GM19035 (cell line): Measurements from ENCODE around the gene KAT6B.

Experiments
- ATAC-seq: cut with Tn5 transposase; IDR thresholded peaks from one replicate; pipeline ENCODE4 v1.9.1; 2021; ENCODE audit not compliant: unreplicated experiment

The KAT6B gene

DNA sequence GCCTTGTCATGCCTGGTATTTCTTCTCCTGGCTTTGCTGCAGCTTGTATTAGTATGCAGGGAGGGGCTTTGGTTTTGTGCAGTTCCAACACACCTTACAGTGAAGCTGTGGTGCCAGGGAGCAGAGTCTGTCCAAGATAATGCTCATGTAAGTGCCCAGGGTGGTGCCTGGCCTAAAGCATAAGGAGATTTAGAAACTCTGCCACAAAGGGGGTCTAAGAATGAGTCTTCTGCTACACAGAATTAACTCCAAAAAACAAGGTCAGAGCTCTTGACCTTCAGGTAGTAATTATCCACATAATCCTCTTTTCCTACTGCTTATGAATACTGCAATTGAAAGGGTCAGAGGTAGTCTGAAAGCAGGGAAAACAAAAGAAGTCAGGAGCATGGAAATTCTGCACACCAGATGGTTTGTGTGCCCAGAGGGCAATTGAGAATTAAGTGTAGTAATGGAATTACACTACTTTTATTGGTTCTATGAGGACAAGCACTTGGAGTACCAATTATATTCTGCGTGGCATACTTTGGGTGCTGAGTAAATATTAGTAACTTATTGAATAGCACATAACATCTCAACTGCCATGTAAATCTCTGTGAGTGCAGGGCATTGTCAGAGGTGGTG is 121.5 kb downstream of the KAT6B start:
- ATAC-seq: no peak

DNA sequence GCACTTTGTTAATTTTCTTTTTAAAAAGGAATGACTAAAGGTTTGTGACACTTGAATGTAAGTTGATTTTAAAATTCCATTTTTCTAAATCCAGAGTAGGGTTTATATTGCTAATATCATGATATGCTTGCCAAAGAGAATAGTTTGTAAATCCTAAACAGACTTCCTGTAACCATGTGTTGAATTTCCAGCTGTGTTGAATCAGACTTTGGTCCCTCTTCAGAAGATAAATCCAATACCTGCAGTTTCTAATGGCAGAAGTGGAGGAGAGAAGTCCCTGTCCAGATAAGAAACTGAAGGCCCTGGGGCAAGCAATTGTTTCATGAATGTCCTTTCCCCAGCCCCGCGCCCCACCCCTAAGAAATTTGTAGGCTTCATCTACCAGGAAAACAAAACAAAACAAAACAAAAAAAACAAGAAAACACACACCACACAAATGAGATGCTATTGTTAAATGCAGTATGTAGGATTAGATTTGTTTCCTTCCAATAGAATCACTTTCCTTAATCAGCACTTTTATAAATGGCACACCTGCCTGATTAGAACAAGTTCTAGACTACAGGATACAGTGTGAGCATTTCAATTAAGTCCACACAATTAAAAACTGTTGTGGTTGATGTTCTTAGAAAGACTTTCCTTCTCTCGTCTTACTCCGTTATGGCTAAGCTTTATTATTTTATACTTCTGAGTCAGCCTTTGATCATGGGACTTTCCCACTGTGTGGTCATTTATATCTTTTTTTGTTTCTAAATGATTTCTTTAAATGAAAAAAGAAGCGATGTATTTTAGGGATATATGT is 122.8 kb downstream of the KAT6B start:
- no peak for ATAC-seq

DNA sequence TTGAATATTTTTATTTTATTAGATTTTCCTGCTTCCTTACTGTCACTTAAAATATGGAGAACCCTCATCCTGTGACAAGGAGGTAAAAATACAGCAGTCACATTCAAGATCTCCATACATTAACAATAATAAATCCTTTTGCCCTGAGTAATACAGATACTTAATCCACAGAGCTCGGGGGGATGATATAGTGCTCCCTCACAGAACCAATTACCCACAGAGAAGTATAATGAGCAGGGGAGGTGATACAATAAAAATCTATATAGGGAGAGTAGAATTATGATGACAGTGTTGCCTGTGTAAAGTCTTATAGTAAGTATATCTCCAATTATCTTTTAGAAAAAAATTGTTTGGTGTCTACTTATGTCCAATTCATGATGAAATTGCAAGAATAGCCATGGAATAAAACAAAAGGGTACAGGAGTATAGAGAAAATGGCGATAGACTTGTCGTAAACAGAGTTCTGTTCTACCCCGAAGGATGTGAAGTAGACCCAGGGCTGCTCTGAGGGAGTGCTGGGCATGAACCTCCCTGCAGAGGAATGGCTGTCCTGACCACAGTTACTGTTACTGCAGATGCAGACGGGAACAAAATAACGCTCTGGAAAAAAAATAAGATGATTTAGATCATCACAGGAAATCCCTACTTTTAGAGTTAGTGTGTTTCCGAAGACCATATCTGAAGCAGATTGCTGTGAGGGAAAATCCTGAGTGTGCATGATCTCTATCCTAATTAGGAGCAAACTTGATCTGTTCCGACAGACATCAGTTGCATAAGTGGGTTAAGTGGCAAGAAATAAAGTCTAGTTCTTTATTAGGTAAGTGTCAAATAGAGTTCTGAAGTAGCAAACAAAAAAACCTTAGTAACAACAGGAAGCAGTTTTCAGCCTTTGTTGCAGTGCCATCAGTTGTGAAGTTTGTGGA is 123.7 kb downstream of the KAT6B start:
- no peak for ATAC-seq

DNA sequence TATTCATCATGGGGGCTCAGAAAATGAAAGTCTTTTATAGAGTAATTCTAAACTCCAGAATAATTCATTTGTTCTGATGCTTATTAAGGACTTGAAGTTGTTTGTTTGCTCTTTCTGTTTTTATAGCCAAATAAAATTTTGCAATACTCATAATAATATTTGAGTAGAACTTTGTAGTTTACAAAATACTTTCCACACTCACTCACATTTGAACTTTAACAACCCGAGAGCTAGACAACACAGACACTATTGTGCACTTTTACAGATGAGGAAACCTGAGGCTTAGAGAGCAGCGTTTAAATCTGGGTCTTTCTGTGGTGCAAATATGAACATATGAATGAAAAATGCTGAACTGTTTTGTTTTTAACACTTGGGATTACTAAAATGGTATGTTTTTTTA is 126.8 kb downstream of the KAT6B start:
- no peak for ATAC-seq

DNA sequence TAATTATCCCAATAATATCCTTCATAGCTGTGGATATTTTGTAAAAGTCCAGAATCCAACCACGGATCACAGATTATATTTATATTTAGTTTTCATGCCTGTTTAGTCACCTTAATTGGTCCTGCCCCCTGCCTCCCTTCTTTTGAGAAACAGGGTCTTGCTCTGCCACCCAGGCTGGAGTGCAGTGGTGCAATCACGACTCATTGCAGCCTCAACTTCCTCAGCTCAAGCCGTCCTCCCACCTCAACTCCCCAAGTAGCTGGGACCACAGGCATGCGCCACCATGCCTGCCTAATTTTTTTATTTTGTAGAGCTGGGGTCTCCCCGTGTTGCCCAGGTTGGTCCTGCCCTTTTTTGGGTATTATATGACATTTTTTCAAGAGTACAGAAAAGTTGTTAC is 129.4 kb downstream of the KAT6B start:
- ATAC-seq: no peak

DNA sequence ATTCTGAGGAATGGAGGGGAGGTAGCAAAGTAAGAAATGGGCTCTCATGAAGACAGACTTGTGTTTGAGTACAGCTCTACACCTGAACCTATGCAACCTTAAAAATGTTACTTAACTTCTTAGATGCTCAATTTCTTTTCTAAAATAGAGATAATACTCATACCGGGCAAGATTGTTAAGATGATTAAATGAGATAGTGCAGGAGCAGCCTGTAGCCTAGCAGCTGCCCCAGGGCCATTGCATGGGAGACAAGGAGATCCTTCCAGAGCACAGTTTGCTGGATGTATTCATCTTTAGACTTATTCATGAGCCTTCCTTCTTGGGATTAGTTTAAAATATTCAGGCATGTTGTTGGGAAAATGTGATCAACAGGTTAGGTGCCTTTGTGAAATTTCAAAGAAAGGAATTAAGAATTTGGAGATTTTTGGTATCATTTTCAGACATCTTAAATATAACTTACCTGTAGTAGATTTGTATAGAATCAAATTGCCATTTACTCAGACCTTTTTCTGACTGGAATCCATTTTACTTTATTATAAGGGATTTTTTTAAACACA is 130.2 kb downstream of the KAT6B start:
- ATAC-seq: no peak

DNA sequence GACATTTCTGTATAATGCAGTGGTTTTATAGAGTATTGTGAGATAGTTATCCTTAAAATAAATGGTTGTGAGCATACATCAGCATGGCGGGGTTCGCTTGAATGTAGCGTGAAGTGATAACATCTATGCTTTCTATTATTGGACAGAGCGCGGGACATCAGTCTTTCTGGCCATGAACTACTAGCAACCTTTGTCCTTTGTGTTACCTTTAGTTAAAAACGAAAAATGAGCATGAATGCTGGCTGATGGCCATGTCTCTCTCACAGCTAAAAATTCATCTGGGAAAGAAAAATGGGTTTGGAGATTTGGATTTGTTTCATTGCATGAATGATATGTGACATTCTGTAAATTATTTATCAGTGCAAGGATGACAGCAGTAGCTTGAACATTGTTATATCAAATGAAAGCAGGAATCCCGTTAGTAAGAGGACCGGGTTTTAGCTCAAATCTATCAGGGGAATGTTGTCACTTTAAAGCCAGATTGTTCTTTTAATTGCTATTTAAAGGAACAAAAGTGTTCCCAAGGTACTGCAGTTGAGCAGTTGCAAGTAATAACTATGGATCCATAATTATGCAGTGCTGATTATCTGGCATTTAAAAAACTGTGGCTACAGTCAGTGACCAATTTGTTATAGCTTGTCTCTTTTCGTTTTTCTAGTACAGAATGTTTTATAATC is 131.0 kb downstream of the KAT6B start:
- no peak for ATAC-seq

DNA sequence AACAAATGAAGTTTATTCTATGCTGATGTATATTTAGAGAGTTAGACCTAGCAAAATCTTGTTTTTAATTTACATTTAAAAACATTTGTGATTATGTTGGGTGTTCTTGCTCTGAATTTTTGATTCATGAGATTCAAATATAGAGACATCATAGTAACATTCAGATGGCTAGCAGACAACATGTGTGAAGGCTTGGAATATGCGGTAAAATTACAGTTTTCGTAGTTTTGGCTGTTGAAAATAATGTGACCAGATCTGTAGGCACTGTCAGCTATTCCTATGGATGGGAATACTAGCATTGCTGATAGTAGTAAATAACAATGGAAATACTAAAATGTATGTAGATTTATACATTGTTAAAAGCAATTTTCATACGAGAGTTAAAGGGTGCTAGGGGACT is 131.9 kb downstream of the KAT6B start:
- no peak for ATAC-seq

DNA sequence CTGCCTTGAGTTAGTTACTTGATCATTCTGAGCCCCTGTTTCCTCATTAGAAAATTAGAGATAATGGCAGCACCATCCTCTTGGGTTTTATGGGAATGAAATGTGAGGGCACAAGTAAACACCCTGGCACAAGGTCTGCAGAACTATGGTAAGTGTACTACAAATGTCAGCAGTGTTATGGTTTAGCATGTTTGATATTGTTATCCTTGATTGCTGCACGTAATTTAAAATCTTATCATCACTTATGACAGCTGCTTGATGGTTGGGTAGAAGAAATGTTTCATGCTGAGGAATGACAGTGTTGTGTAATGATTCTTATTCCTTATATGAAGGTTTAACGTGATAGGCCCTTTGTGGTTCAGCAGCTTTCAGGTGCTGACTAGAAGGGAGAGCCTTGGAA is 134.3 kb downstream of the KAT6B start:
- ATAC-seq: no peak

DNA sequence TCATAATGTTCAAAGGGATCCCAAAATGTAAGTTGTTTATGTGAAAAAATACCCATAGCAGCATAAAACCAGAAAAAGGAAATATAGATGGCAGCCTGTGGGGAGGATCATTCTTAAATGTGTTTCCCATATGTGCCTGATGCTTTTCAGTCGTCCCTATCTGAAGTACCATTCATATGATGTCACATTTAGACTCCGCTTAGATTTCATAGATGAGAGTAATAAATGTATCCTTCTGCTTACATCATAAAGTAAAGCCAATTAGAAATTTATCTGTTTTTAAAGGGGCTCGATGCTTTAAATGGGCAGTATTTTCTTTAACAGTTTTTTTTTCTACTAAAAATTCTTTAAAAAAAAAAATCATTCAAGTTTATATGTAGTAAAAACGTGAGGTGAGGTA is 136.1 kb downstream of the KAT6B start:
- ATAC-seq: no peak

DNA sequence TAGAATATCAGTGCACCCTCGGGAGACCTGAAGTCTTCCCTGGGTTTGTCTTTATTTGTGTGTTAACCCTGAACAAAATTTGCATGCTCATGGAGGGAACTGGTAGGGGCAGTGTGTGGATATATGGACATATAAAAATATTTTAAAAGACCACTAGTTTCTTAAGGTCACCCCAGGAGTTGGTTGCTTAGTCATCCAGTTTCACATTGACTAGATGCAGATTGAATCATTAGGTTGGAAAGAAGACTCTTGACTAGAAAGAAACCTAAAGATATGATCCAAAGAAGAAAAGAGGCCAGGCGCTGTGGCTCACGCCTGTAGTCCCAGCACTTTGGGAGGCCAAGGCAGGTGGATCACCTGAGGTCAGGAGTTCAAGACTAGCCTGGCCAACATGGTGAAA is 137.1 kb downstream of the KAT6B start:
- ATAC-seq: no peak

DNA sequence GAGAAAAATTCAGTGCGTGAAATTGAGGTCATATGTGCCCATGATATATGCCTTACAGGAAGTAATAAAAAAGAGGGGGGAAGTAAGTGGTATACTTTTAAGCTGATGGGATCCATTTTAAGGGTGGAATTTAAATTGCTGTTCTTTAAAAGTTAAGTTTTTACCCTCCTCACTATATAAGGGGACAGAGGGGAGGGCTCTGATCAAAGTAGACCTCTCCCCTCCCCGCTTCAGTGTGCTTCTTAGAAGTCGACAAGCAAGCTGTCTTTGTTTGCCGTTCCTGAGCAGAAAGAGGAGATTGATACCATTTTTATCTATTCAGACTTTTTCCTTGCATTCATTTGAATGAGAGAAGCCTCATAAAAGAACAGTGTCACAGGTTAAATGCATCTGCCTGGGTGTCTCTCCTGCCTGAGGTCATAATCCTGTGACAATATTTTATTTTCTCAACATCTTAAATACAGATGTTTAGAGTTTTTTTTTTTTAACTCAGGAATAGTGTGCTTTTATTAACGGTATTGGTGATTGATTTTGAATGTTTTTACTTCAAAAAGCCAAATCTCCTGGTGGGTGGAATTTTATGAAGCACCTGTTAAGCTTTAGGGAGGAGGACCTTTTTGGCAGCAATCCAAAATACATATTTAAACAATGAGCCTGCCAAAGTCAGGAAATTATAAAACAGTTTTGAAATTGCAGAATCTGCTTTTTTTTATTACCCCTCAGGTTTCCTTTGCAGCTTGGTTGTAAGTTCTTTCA is 141.7 kb downstream of the KAT6B start:
- ATAC-seq: no peak

DNA sequence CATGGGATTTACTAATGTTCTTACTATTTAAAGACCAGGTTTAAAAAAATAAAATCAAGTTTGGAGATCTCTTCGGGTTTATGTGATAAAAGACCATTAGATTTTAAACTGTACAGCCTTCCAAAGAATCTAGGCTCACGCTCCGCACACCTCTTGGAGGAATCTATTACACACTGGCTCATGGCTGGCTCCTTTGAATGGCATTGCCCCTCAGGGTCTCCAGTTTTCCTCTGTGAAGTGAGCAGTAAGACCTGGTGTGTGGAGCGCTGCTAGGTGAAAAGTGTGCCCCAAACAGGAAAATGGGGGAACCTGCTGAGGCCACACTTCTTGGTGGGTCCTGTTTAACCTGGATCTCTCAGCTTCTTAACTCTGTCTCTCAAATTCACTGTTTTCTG is 142.3 kb downstream of the KAT6B start:
- ATAC-seq: no peak

DNA sequence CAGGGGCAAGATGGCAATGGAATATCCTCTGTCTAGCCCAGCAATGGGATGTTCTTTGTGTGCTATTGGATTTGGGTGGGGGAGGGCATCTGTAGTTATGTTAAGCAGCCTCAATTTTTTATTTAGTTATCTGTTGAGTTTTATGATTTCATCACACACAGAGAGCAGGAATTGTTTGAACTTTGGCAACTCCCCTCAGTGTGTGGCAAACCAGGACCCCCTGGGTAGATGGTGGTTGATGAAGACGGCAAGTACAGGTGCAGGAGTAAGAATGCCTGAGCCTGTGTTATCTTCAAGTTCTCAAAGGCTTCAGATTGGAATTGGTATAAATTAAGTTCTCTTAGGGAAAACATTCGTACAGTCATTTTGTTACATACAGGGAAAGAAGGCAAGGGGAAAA is 142.7 kb downstream of the KAT6B start:
- no peak for ATAC-seq

DNA sequence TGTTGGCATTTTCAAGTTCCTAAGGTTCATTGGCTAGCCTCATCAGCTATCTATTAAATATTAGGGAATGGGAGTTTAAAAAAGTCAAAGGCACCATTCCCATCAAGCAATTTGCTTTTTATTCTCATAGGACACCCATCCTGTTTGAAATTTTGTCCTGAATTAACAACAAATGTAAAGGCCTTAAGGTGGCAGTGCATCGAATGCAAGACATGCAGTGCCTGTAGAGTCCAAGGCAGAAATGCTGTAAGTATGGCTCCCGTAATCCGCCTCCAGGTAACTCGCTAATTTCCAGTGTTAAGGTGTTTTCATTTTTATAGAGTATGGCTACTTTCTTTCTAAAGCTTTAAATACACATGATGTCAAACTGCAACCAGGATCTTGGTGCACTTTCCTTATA is 143.1 kb downstream of the KAT6B start:
- ATAC-seq: no peak

DNA sequence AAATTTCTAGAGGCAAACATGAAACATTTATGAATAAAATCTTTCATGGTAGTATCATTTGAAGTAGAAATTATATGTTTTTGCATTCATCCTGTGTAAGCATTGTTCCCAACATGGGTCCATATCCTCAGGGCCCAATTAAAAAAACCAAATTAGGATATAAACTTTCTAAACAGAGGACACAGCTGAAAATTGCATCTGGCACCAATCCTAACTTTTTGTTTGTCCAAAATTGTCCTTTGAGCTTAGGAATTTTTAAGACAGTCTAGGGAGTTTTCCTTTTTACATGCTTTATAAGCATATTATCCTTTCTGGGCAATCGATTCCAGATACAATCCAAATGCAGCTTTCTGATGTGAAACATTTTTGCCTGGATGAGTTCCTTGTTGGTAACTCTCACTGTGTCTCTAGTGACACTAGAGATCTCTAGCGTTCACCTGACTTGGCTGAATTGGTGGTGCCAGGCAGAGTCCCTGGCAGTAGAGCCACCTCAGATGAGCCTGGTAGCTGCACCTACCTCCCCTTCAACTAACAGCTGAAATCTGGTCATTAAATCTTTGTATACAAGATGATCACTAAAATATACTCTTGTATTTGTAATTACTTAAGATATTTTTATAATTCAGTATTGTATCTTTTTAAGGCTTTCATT is 147.5 kb downstream of the KAT6B start:
- no peak for ATAC-seq

DNA sequence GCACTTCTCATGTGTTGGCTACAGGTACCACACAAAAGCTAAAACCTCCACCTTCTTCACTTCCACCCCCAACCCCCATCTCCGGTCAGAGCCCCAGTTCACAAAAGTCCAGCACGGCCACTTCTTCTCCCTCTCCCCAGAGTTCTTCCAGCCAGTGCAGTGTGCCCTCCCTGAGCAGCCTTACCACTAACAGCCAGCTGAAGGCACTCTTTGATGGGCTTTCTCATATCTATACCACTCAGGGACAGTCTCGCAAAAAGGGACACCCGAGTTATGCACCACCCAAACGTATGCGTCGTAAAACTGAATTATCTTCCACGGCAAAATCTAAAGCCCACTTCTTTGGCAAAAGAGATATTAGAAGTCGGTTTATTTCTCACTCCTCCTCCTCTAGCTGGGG is 149.4 kb downstream of the KAT6B start:
- no peak for ATAC-seq

DNA sequence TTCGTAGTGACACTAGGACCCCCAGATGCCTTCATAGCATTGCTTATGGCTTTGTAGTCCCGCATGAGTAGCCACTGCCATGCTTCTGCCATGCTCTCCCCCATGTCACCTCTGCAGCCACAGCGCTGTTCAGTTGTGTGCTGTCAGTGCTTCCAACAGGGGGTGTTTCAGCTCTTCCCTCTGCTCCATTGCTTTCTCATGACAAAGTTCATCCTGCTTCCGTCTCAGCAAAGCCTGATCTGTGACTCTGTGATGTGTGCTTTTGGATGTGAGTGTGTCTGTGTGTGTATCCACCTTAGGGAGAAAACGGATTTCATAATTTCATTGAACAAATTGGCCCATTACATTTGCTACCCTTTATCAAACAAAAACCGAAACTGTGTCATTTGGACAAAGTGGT is 150.2 kb downstream of the KAT6B start:
- ATAC-seq: no peak

DNA sequence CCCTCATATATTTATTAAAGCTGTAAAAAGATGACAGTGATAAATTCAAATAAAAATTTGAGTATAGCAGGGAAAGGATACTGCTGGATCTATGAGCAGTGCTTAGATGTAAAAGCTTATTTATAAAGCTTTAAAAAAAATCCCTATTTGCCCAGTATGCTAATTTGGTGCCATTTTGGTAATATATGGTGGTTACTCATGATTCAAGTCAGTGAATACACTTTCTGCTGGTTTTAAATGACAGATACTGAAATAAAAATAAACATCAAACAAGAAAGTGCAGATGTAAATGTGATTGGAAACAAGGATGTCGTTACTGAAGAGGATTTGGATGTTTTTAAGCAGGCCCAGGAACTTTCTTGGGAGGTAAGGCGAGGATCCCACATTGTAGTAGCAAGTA is 150.7 kb downstream of the KAT6B start:
- ATAC-seq: no peak
